Measurements from ENCODE around the gene ELOVL5.
"Not testable (repeated sequence)": the region's sequence is repeated elsewhere in the genome, so short reads cannot be mapped to it uniquely, and the experiment has no call there.

Gene ELOVL5

DNA sequence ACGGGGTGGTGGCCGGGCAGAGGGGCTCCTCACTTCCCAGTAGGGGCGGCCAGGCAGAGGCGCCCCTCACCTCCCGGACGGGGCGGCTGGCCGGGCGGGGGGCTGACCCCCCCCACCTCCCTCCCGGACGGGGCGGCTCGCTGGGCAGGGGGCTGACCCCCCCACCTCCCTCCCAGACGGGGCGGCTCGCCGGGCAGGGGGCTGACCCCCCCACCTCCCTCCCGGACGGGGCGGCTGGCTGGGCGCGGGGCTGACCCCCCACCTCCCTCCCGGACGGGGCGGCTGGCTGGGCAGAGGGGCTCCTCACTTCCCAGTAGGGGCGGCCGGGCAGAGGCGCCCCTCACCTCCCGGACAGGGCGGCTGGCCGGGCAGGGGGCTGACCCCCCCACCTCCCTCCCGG, 43.8 kb downstream of the ELOVL5 start:
- not testable (repeated sequence) for H3K27ac ChIP-seq (ENCODE audit: low read depth, low read length, poor library complexity, severe bottlenecking); H3F3A ChIP-seq (ENCODE audit: insufficient read depth, low read length); H3K9ac ChIP-seq (ENCODE audit: low read length); H3K4me2 ChIP-seq (ENCODE audit: low read length); H3K4me3 ChIP-seq (ENCODE audit: low read depth, low read length, poor library complexity, severe bottlenecking); H2AFZ ChIP-seq (ENCODE audit: low read length); H4K20me1 ChIP-seq (ENCODE audit: insufficient read depth, low read length); H3K27me3 ChIP-seq (ENCODE audit: insufficient read depth, low read length); H3K9me3 ChIP-seq (ENCODE audit: low read length); H3K36me3 ChIP-seq (ENCODE audit: insufficient read depth, low read length); H3K9me2 ChIP-seq (ENCODE audit: low read depth, low read length)
- Histone ChIP-seq H3K79me2 (ENCODE audit: insufficient read depth, low read length) (peaks cover 77% of the 10 kb centered on the region), H3K4me1 (ENCODE audit: insufficient read depth, low read length, severe bottlenecking) (peaks cover 61% of the 10 kb centered on the region)

GRCh38 chr6:53302678-53303360, 45.9 kb downstream of the ELOVL5 start:
- Histone ChIP-seq H3K27me3 (ENCODE audit: insufficient read depth, low read length) (no peaks in the 10 kb centered on the region), H3K4me2 (ENCODE audit: low read length) (peak overlapping the region; percentile 31; the same call in 1 of the 2 replicates), H3K9ac (ENCODE audit: low read length) (no peak overlapping the region), H3K27ac (ENCODE audit: low read depth, low read length, poor library complexity, severe bottlenecking) (no peak overlapping the region), H3F3A (ENCODE audit: insufficient read depth, low read length) (no peaks in the 10 kb centered on the region), H4K20me1 (ENCODE audit: insufficient read depth, low read length) (no peaks in the 10 kb centered on the region), H3K9me2 (ENCODE audit: low read depth, low read length) (no peaks in the 10 kb centered on the region), H3K4me3 (ENCODE audit: low read depth, low read length, poor library complexity, severe bottlenecking) (no peak overlapping the region), H2AFZ (ENCODE audit: low read length) (no peak overlapping the region), H3K4me1 (ENCODE audit: insufficient read depth, low read length, severe bottlenecking) (peaks cover 56% of the 10 kb centered on the region), H3K79me2 (ENCODE audit: insufficient read depth, low read length) (peaks cover 78% of the 10 kb centered on the region), H3K36me3 (ENCODE audit: insufficient read depth, low read length) (no peaks in the 10 kb centered on the region), H3K9me3 (ENCODE audit: low read length) (peaks cover 8% of the 10 kb centered on the region)
- TF ChIP-seq EZH2 (IDR thresholded peaks at IDR 0.05; ENCODE audit: borderline replicate concordance, low read length): no peak
- TF ChIP-seq, protein P1, sequence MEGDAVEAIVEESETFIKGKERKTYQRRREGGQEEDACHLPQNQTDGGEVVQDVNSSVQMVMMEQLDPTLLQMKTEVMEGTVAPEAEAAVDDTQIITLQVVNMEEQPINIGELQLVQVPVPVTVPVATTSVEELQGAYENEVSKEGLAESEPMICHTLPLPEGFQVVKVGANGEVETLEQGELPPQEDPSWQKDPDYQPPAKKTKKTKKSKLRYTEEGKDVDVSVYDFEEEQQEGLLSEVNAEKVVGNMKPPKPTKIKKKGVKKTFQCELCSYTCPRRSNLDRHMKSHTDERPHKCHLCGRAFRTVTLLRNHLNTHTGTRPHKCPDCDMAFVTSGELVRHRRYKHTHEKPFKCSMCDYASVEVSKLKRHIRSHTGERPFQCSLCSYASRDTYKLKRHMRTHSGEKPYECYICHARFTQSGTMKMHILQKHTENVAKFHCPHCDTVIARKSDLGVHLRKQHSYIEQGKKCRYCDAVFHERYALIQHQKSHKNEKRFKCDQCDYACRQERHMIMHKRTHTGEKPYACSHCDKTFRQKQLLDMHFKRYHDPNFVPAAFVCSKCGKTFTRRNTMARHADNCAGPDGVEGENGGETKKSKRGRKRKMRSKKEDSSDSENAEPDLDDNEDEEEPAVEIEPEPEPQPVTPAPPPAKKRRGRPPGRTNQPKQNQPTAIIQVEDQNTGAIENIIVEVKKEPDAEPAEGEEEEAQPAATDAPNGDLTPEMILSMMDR (IDR thresholded peaks at IDR 0.05; ENCODE audit: low read length): no peak

DNA sequence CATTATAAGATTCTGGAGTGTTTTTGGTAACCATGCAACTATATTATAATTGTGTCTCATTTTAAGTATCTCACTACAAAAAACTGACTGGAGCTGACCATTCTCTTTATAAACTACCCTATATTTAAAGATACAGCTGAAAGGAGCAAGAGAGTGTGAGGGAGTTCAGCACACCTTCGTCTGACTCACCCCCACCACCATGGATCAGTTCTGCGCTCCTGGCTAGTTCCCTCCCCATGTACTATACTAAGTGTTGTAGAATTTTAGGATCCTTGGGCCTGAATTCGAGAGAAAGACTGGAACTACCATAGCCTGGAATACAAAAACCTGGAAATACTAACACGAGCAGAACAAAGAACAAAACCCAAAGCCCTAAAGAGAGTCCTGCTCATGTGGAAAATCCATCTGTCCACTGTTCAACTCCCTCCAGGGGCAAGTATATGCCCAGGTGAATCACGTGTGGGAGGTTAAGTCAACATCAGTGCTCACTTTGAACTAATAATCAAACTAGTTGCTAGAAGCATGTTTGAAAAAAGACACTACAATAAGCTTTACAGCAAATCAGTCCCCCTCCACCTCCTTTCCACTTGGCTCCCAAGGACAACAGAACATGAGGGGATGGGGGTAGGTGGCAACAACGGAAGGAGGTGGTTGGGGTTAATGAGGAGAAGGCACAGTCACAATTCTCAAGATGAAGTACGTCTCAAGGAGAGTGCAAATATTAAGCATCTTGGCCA, 46.8 kb downstream of the ELOVL5 start:
- Histone ChIP-seq H4K20me1 (ENCODE audit: insufficient read depth, low read length) (no peaks in the 10 kb centered on the region), H3F3A (ENCODE audit: insufficient read depth, low read length) (no peaks in the 10 kb centered on the region), H3K9ac (ENCODE audit: low read length) (no peak overlapping the region), H3K79me2 (ENCODE audit: insufficient read depth, low read length) (peaks cover 78% of the 10 kb centered on the region), H3K9me3 (ENCODE audit: low read length) (peaks cover 6% of the 10 kb centered on the region), H3K4me3 (ENCODE audit: low read depth, low read length, poor library complexity, severe bottlenecking) (no peak overlapping the region), H3K27ac (ENCODE audit: low read depth, low read length, poor library complexity, severe bottlenecking) (no peak overlapping the region), H3K4me1 (ENCODE audit: insufficient read depth, low read length, severe bottlenecking) (peaks cover 55% of the 10 kb centered on the region), H3K9me2 (ENCODE audit: low read depth, low read length) (no peaks in the 10 kb centered on the region), H3K27me3 (ENCODE audit: insufficient read depth, low read length) (no peaks in the 10 kb centered on the region), H3K4me2 (ENCODE audit: low read length) (no peak overlapping the region), H2AFZ (ENCODE audit: low read length) (no peak overlapping the region), H3K36me3 (ENCODE audit: insufficient read depth, low read length) (no peaks in the 10 kb centered on the region)
- TF ChIP-seq, protein P1 (IDR thresholded peaks at IDR 0.05; ENCODE audit: low read length): no peak
- no peak for TF ChIP-seq EZH2 (IDR thresholded peaks at IDR 0.05; ENCODE audit: borderline replicate concordance, low read length)

Data from OCI-LY1 (cell line).